HUES48 (cell line): ENCODE results near the gene GPR65.

Source experiments
- H3K27ac ChIP-seq: one replicate; pipeline ENCODE4 v1.7.0; 2013; ENCODE audit warnings: low read depth, low read length, inconsistent platforms
- H3K27me3 ChIP-seq: 2 replicates; pipeline ENCODE4 v1.6.1; 2013; ENCODE audit warnings: mild to moderate bottlenecking, low read length; ENCODE audit not compliant: control insufficient read depth, insufficient read depth
- H3K36me3 ChIP-seq: 2 replicates; pipeline ENCODE4 v1.6.1; 2013; ENCODE audit warnings: low read length; ENCODE audit not compliant: control insufficient read depth, insufficient read depth
- H3K4me1 ChIP-seq: 2 replicates; pipeline ENCODE4 v1.6.1; 2013; ENCODE audit warnings: mild to moderate bottlenecking, low read length; ENCODE audit not compliant: control insufficient read depth, insufficient read depth
- H3K4me3 ChIP-seq: 2 replicates; pipeline ENCODE4 v1.5.1; 2013; ENCODE audit warnings: mild to moderate bottlenecking, low read depth, low read length
- H3K9ac ChIP-seq: 2 replicates; pipeline ENCODE4 v1.6.1; 2013; ENCODE audit warnings: mild to moderate bottlenecking, low read depth, low read length, moderate library complexity
- H3K9me3 ChIP-seq: 2 replicates; pipeline ENCODE4 v1.6.1; 2013; ENCODE audit warnings: low read length; ENCODE audit not compliant: control insufficient read depth, insufficient read depth

Gene GPR65

GRCh38 chr14:87990682-87991081, 14.3 kb upstream of the GPR65 start:
- no peak overlapping the region for H3K4me3 ChIP-seq
- no peaks in the 10 kb centered on the region for H3K9me3 ChIP-seq
- H3K9ac ChIP-seq: no peak overlapping the region
- H3K36me3 ChIP-seq: no peaks in the 10 kb centered on the region
- H3K4me1 ChIP-seq: peaks cover 22% of the 10 kb centered on the region
- no peak overlapping the region for H3K27ac ChIP-seq
- no peaks in the 10 kb centered on the region for H3K27me3 ChIP-seq

- Histone ChIP-seq H3K27ac (peak overlapping the region; percentile 81), H3K4me1 (peaks cover 22% of the 10 kb centered on the region), H3K4me3 (peak overlapping the region; percentile 81), H3K9me3 (no peaks in the 10 kb centered on the region), H3K36me3 (no peaks in the 10 kb centered on the region), H3K27me3 (no peaks in the 10 kb centered on the region), H3K9ac (peak overlapping the region; percentile 75)
Observed at GRCh38 chr14:87992346-87992717, 12.6 kb upstream of the GPR65 start.

- H3K9ac ChIP-seq: peak within 1 kb of the TSS; percentile 75
- H3K4me3 ChIP-seq: peak within 1 kb of the TSS; percentile 81
- H3K27ac ChIP-seq: peak within 1 kb of the TSS; percentile 81
- peaks cover 22% of the 10 kb centered on the region for H3K4me1 ChIP-seq
- no peaks in the 10 kb centered on the region for H3K9me3 ChIP-seq
- H3K27me3 ChIP-seq: no peaks in the 10 kb centered on the region
- no peaks in the 10 kb centered on the region for H3K36me3 ChIP-seq
Observed at GRCh38 chr14:87992718-87993628, 12.0 kb upstream of the GPR65 start, which contains the start of gene GALC. GALC (minus strand) TSS chr14:87993182; CDS start chr14:87993164, 18 bp downstream.

- peaks cover 18% of the 10 kb centered on the region for H3K4me1 ChIP-seq
- H3K27me3 ChIP-seq: no peaks in the 10 kb centered on the region
- H3K9me3 ChIP-seq: no peaks in the 10 kb centered on the region
- H3K4me3 ChIP-seq: no peak overlapping the region
- no peak overlapping the region for H3K9ac ChIP-seq
- H3K27ac ChIP-seq: no peak overlapping the region
- H3K36me3 ChIP-seq: no peaks in the 10 kb centered on the region
Observed at GRCh38 chr14:87994974-87995373, 10.0 kb upstream of the GPR65 start.

- H3K27ac ChIP-seq: peak overlapping the region; percentile 50
- no peaks in the 10 kb centered on the region for H3K27me3 ChIP-seq
- no peak overlapping the region for H3K9ac ChIP-seq
- no peaks in the 10 kb centered on the region for H3K9me3 ChIP-seq
- no peaks in the 10 kb centered on the region for H3K36me3 ChIP-seq
- H3K4me1 ChIP-seq: peaks cover 14% of the 10 kb centered on the region
- no peak overlapping the region for H3K4me3 ChIP-seq
Observed at GRCh38 chr14:87995500-87996290, 9.2 kb upstream of the GPR65 start.

GRCh38 chr14:87996291-87996592, 8.7 kb upstream of the GPR65 start:
- no peak overlapping the region for H3K9ac ChIP-seq
- H3K9me3 ChIP-seq: no peaks in the 10 kb centered on the region
- H3K36me3 ChIP-seq: no peaks in the 10 kb centered on the region
- H3K27me3 ChIP-seq: no peaks in the 10 kb centered on the region
- no peak overlapping the region for H3K4me3 ChIP-seq
- no peak overlapping the region for H3K27ac ChIP-seq
- H3K4me1 ChIP-seq: peaks cover 13% of the 10 kb centered on the region

- no peak overlapping the region for H3K4me3 ChIP-seq
- H3K36me3 ChIP-seq: no peaks in the 10 kb centered on the region
- no peaks in the 10 kb centered on the region for H3K9me3 ChIP-seq
- H3K27ac ChIP-seq: no peak overlapping the region
- H3K27me3 ChIP-seq: no peaks in the 10 kb centered on the region
- peaks cover 4% of the 10 kb centered on the region for H3K4me1 ChIP-seq
- no peak overlapping the region for H3K9ac ChIP-seq
Observed at GRCh38 chr14:87998482-87998881, 6.5 kb upstream of the GPR65 start.

- Histone ChIP-seq H3K36me3 (no peaks in the 10 kb centered on the region), H3K27ac (no peak overlapping the region), H3K4me3 (no peak overlapping the region), H3K9ac (no peak overlapping the region), H3K4me1 (no peaks in the 10 kb centered on the region; the same call in 1 of the 2 replicates), H3K27me3 (no peaks in the 10 kb centered on the region), H3K9me3 (no peaks in the 10 kb centered on the region)
Observed at GRCh38 chr14:87999277-87999676, 5.7 kb upstream of the GPR65 start.

GRCh38 chr14:88002421-88003075, 2.4 kb upstream of the GPR65 start:
- no peaks in the 10 kb centered on the region for H3K27me3 ChIP-seq
- no peaks in the 10 kb centered on the region for H3K9me3 ChIP-seq
- no peak overlapping the region for H3K27ac ChIP-seq
- no peaks in the 10 kb centered on the region; the same call in 1 of the 2 replicates for H3K4me1 ChIP-seq
- H3K9ac ChIP-seq: no peak overlapping the region
- no peak overlapping the region for H3K4me3 ChIP-seq
- no peaks in the 10 kb centered on the region for H3K36me3 ChIP-seq

- Histone ChIP-seq H3K36me3 (no peaks in the 10 kb centered on the region), H3K27ac (no peak overlapping the region), H3K9ac (no peak overlapping the region), H3K4me1 (no peaks in the 10 kb centered on the region; the same call in 1 of the 2 replicates), H3K4me3 (no peak overlapping the region), H3K9me3 (no peaks in the 10 kb centered on the region), H3K27me3 (no peaks in the 10 kb centered on the region)
Observed at GRCh38 chr14:88003425-88003824, 1.5 kb upstream of the GPR65 start.
